ENCODE results near the gene ASPN.

The ASPN gene

DNA sequence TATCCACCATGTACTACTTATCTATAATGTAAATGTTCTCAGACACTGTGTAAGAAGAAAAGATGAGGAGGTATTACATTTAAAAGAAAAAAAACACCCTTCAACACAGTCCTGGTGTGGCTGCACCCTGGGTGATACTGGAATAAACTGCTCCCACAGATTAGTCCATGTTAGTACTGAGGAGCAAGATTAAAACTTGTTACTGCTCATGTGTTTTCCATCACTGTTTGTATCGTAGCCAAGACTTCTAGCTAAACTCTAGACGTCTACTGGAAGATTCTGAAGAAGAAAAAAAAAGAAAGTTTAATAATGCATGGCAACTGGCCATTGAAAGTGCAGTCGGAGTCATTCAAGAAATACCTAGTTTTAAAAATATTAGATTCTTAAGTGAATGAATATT is at the start of gene ASPN:
TSS of gene ASPN (minus strand) at position 178 of the 400 bp plus-strand sequence.
- DNase-seq = no peak

DNA sequence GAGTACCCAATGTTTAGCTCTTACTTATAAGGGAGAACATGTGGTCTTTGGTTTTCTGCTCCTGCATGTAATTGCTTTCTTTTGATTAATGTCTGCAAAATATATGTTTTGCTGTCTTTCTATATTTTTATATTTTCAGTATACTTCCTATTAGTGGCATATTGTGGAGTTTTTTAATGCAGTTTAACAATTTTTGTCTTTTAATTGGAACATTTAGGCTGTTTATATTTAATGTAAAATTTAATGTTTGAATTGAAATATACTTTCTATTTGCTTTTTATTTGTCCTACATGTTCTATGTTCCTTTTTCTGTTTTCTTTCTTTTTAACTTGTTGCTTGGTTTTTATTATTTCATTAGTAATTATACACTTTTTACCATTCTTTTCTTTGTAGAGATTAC is 48.6 kb upstream of the ASPN start:
- no peak for DNase-seq

GRCh38 chr9:92529124-92529523 is 46.8 kb upstream of the ASPN start:
- DNase-seq = no peak

DNA sequence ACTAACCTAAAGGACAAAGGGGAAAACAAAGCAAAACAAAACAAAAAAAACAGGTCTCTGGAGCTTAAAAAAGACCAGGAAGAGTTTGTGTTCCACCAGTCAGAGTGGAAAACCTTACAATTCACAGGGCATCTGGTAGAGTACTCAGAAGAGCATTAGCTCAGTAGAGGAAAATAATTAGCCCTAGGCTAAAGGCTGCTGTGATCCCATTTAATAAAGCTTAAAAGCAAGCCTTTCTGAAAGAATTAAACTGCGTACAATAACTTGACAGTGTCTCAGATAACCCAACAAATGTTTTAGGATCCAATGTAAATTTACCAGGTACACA is 46.2 kb upstream of the ASPN start:
- no peak for DNase-seq

DNA sequence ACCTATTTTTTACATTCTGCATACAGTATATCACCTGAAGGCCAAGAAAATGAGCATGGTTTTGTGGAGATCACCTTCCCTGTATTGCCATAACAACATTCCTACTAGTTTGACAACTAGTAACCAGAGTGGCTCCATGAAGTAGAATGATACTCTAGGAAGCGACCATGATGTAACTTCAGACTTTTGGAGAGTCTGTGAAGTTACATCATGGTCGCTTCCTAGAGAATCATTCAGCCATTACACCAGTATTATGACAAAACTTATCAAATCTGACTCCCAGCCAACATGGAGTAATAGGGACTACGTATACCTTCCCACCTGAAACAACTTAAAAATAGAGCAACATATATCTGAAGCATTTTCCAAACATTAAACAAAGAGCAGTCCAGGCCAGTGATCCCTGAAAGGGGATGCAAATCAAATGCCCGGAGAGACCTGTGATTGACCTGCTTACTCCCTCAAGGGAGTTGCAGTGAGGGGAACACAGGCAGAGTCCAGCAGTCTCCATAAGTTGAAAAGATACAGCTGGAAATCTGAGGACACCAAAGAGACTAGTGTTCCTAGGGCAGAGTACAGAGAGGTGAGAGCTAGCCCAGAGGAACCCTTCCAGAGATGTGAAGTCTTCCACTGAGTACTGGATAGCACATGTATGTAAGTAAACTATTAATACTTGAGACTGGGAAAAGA is 45.7 kb upstream of the ASPN start:
- no peak for DNase-seq

GRCh38 chr9:92527291-92527828 is 45.1 kb upstream of the ASPN start:
- no peak for DNase-seq

DNA sequence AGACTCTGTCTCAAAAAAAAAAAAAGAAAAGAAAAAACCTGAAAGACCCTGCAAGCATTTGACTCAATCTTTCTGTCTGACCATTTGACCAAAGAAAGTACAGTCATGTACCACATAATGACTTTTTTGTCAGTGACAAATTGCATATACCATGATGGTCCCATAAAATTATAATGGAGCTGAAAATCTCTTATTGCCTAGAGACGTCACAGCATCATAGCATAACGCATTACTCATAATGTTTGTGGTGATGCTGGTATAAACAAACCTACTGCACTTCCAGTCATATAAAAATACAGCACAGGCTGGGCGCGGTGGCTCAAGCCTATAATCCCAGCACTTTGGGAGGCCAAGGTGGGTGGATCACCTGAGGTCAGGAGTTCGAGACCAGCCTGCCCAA is 43.0 kb upstream of the ASPN start:
- DNase-seq = no peak

DNA sequence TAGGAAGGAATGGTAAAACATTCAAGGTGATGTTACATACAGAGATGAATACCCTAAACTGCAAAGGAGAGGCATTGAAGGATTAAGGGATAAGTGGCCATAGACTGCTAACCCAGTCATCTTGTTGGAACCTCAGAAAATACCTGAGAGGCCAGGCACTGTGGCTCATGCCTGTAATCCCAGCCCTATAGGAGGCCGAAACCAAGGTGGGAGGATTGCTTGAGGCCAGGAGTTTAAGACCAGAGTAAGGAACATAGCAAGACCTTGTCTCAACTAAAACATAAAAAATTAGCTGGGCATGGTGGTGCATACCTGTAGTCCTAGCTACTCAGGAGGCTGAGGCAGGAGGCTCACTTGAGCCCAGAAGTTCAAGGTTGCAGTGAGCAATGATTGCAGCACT is 42.6 kb upstream of the ASPN start:
- no peak for DNase-seq

DNA sequence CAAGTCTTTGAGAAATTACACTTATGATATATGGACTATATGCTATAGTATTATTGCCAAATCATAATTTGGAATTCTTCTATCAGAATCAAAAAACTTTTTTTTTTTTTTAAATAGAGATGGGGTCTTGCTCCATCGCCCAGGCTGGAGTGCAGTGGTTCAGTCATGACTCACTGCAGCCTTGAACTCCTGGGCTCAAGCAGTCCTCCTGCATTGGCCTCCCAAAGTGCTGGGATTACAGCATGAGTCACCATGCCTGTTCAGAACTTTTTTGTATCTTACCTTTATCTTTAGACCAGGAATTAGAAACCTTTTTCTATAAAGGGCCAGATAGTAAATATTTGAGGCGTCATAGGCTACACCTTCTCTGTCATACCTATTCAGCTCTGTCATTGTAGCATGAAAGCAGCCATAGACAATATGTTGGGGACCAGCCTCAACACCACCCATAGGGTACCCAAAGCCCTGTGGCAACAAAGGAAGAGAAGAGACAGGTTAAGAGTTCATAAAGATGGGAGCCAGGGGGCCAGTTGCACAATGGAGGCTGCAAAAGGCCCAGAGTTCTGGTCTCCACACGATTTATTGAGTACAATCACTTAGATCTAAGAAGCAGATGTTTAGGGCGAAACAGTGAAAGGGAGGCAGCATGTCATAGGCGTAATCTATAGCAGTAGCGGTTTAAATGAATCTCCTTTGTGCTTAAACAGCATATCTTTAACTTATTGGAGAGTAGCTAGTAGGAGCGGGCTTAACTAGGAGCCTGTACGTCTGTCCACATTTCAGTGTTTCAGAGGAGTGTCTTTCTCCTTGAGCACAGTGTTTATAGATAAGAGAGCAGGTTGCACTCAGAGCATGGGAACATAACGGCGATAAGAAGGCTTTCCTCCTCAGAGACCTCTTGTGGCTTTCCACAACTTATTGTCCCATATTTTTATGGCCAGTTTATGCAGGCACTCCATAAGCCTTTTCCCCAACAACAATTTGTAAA is 41.0 kb upstream of the ASPN start:
- DNase-seq = no peak

DNA sequence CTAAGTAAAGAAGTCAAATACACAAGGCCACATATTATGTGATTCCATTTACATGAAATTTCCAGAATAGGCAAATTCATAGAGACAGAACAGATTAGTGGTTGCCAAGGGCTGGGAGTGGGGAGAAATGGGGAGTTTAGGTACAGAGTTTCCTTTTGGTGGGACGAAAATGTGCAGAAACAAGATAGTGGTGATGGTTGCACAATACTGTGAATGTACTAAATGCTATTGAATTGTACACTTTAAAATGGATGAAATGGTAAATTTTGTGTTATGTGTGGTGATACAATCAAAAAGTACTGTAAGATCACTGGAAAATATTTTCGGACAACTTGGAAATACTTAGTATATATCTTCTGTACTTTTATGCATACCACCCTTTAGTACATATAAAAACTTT is 38.5 kb upstream of the ASPN start:
- DNase-seq = no peak

- no peak for DNase-seq
Measured at GRCh38 chr9:92518199-92518598, 35.9 kb upstream of the ASPN start.

- no peak for DNase-seq
Measured at GRCh38 chr9:92517046-92517445, 34.7 kb upstream of the ASPN start.

DNA sequence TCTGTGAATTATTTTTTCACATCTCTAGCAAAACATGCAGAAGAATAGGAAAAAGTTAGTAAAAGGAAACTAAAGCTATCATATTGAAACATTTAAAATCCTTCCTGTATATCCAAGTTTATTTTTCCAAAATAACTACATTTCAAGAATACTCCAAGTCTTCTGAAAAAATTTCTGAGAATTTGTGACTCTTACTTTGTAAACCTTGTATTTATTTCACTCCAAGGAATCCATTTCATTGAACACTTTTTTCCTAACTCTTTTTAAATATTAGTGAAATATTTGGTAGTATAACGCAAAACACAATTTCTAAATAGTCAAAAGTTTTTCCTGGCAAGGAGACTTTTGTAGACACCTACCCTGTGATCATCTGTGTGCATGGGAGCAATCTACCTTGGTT is 34.2 kb upstream of the ASPN start:
- no peak for DNase-seq

DNA sequence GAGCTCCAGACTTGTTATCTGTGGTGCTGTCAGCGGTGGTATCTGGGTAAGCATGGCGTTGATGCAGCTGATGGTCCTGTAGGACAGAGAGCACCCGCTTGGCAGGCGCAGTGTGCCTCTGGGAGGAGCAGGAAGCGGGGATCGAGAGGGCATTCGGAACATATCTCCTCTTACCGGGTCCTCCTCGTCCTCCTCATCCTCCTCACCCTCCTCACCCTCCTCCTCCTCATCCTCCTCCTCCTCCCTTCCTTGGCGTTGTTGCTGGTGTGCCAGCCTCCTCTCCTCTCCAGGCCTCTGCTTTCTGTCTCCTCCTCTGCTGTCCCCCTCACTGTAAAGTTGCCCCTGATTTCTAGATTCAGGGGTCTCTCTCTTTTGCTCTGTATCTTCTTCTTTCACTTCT is 32.3 kb upstream of the ASPN start:
- no peak for DNase-seq

DNA sequence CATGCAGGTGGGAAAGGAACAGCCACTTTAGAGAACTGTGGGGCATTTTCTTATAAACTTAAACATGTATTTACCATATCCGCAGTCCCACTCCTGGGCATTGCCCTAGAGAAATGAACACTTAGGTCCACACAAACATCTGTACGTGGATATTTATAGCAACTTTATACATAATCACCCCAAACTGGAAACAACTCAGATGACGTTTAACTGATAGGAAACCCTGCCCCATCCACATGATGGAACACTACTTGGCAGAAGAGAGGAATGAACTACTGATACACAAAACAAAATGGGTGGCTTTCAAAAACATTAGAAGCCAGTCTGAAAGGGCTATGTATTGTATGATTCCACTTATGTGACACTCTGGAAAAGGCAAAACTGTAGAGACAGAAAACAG is 31.0 kb upstream of the ASPN start:
- no peak for DNase-seq

DNA sequence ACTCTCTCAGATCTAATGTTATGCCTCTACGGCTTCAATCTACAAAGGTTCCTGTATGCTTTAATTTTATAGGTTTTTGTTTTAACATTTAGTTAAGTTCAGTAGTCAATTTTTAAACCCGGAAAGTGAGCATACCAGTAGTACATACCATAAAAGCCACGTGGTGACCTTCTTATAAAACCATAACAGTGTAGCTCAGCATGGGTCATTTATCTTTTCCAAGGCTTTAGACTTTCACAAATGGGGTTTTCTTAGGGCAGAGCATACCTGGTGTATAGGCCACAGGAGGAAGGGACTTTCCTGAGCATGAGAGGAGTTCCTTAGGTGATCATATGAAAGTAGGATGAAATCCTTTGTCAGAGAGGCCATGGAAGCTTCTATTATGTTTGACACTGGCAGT is 30.3 kb upstream of the ASPN start:
- DNase-seq = no peak

DNA sequence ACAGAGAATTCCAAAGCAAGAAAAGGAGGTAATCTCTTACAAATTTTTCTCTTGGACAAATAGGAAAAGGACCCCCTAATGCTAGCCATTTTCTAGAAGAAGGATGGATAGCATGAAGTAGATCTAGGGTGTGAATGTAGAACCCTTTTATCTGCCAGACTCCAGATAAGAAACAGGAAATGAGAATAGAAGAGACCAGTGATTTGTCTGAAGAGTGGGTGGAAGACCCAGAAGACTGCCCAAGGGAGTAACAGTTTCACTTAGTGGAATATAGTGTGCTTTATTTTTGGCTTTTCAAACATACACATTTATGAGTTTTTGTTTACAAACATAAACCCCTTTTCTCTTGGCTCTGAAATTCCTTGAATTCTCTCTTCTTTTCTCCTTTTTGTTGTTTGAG is 28.4 kb upstream of the ASPN start:
- no peak for DNase-seq

DNA sequence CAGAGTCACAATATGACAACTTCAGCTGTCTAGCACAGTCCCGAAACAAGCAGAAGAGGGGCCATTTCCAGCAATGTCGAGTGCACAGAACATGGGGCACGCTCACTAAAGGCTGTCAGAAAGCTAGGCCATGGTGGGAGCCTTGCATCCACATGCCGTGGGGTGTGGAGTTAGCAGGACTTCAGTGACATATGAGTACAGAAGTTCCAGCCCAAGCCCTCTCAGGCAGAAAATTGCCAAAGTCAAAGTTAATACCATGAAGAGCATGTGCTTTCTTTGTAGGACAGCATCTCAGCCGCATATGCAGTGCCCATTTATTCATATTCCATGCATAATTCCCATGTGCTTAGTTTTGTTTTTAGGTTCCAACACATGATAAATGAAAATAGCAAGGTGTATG is 26.7 kb upstream of the ASPN start:
- DNase-seq = no peak

DNA sequence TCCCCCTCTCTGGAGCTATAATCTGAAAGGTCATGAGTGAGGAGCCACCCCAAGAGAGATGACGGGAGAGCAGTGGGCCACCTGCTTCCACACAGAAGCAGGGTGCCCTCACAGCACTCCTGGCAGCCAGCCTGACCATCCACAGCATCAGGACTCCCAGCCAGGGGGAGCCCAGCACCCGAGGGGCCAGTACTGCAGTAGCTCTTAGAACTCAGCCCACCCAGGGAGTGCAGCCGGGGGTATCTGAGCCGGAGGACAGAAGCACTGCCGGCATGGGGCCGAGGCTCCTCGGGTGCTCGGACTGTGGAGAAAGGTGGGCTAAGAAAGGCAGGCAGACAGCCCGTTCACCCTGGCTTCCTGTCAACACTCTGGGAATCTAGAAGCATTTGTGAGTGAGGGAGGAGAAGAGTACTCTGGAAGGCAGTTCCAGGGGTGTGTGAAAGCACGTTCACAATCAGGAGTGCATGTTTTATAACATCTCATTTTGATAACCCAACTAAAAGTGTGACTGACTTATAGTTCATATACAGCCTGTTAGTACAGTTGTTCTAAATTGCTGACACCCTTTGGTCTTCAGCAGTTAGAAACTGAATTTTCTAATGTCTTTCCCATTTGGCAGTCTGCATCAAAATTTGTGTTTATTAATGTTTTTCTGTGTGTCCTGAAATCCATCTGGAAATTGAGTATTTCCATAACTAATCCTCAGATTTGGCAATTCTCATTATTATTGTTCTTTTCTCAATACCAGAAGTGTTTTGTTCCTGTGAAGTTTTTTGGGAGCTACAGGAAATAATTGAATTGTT is 25.9 kb upstream of the ASPN start:
- DNase-seq = no peak

GRCh38 chr9:92507496-92507895 is 25.2 kb upstream of the ASPN start:
- DNase-seq = no peak

DNA sequence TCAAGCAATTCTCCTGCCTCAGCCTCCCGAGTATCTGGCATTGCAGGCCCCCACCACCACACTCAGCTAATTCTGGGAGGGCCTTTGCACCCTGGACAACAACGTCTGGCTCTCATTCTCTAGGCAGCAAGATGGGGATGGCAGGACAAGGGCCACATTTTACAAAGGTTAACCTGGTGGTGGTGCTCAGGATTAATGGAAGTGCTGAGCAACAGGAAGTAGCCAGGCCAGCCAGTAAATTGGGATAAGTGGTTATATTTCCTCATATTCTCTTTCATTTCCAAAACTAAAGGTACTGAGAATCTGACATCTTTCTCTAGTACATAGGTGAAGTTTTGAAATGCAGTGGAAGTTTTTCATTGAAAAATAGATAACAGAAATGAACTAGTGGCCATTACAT is 24.7 kb upstream of the ASPN start:
- no peak for DNase-seq

DNA sequence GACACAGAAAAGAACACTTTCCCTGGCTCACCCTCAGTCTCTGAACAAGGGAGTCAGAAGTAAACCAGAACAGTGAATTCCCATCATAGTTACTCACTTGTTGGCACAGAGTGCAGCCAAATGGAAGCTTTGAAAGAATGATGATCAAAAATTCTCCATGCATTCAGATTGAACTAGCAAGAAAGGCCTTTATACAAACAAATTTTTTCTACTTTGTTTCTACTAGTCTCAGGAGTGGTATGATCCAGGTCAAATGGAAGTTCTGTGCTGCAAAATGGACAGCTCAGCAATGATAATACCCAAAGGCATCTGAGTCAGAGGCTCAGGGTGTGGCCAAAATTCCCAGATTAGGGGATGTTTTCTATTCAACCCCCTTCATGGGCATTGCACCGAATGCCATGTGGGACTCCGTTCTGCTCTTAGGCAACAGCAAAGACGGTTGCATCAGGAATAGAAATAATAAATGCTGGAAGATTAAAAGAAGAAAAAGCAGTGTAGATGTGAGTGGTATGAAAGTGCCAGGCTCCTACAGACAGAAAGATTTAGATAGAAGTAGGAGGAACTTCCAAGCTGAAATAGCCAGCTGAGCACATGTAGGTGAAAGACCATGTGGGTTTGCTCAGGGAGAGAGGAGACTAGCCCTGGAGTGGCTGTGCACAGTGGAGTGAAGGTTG is 24.0 kb upstream of the ASPN start:
- no peak for DNase-seq

- no peak for DNase-seq
Measured at GRCh38 chr9:92504881-92505280, 22.6 kb upstream of the ASPN start.

All from activated T-cell treated with anti-CD3 and anti-CD28 coated beads, Interleukin-2, amount 50 U/mL, for 48 hours (primary cell).